Bladder microvascular endothelial cell (primary cell): ENCODE results near the gene GBP4. TPM values are rescaled to one million over a fixed set of nuclear protein-coding genes. Genes with fewer than 3 reads are reported as not detected.

ENCODE experiments used
- total RNA-seq: library from RNA; depleted of rRNA; stranded (reverse); fragments of >200 nt; gene quantifications from 2 replicates; pipeline ENCODE4 v1.2.3, GENCODE V29; 2014

GBP4 gene, protein sequence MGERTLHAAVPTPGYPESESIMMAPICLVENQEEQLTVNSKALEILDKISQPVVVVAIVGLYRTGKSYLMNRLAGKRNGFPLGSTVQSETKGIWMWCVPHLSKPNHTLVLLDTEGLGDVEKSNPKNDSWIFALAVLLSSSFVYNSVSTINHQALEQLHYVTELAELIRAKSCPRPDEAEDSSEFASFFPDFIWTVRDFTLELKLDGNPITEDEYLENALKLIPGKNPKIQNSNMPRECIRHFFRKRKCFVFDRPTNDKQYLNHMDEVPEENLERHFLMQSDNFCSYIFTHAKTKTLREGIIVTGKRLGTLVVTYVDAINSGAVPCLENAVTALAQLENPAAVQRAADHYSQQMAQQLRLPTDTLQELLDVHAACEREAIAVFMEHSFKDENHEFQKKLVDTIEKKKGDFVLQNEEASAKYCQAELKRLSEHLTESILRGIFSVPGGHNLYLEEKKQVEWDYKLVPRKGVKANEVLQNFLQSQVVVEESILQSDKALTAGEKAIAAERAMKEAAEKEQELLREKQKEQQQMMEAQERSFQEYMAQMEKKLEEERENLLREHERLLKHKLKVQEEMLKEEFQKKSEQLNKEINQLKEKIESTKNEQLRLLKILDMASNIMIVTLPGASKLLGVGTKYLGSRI
- 19.1 and 24.8 TPM in 2 replicates for total RNA-seq

GRCh38 chr1:89198491-89199072 is at the start of gene GBP4:
Gene GBP4 (minus strand): TSS chr1:89198942. CDS start chr1:89198834, 108 bp downstream.

DNA sequence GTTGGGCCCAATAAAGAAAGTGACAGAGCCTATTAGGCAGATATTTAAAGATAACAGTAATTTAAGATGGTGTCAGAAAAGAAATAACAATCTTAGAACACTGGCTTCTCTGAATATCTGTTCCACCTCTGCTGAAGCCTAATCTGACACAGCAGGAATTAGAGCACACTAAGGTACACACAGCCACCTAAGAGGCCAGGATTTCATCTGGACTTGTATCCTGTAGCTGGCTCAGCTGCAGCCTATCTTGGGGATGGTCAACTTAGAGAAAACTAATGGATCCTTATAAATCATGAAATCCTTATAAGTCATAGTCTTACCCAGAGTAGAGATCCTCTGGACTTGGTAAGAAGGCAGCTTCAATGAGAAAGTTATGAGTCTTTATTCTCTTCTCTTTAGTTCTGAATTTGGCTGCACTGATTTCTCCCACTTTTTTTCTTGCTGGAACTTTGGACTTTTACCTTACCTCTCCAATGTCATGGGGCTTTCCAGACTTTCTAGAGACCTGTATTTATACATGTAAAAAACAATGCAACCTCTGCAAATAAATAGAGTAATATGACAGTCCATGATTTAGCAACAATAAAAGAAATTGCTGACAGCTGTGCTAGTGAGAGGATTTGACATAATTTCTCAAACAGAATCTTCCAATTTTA is 23.0 kb downstream of the GBP4 start, which contains the start of gene GBP7:
TSS of gene GBP7 (minus strand) at position 403 of the 656 bp plus-strand sequence. CDS start 4,068 bp downstream, outside the sequence.

Other genes starting within 250 kb of the GBP4 start
- gene KYAT3, start 206.3 kb downstream of the GBP4 start, total RNA-seq, result 11.1 and 13.4 TPM in 2 replicates
- 6.5 and 10.8 TPM in 2 replicates for gene RBMXL1, start 206.3 kb downstream of the GBP4 start, total RNA-seq
- 8.6 and 40.7 TPM in 2 replicates for gene GBP3, start 176.1 kb downstream of the GBP4 start, total RNA-seq
- gene GBP1, start 133.7 kb downstream of the GBP4 start, total RNA-seq, result 29.3 and 40.2 TPM in 2 replicates
- gene GBP2, start 72.8 kb downstream of the GBP4 start, total RNA-seq, result 53.6 and 75.8 TPM in 2 replicates
- not detected in 2 replicates for gene GBP7, start 22.9 kb downstream of the GBP4 start, total RNA-seq
- 0.81 and 0.94 TPM in 2 replicates for gene GBP5, start 73.9 kb upstream of the GBP4 start, total RNA-seq
- not detected in 2 replicates for gene GBP6, start 165.1 kb upstream of the GBP4 start, total RNA-seq